Gastroesophageal sphincter (tissue), 4 donors: Measurements from ENCODE around the gene CBLN1. TPM values are rescaled to one million over a fixed set of nuclear protein-coding genes. Genes with fewer than 3 reads are reported as not detected.
"Not testable (repeated sequence)": the region's sequence is repeated elsewhere in the genome, so short reads cannot be mapped to it uniquely, and the experiment has no call there.

Experiments
- ATAC-seq: fragments of 150-250 bp; one replicate; pipeline ENCODE4 v1.9.1; 2016; ENCODE audit warnings: mild to moderate bottlenecking, moderate library complexity
- H3K27ac ChIP-seq, 4 donors: fragments of 200-600 bp; sonication (generic) in 3 of 4; 1 replicate in 3 of 4; 2 replicates in 1 of 4; pipeline ENCODE4 v1.5.1; 2016 to 2019
- H3K27me3 ChIP-seq: fragments of 200-600 bp; sonication (generic); one replicate; pipeline ENCODE4 v1.5.1; 2019
- H3K36me3 ChIP-seq, 2 donors: fragments of 200-600 bp; sonication (generic); one replicate each; pipeline ENCODE4 v1.5.1; 2019; ENCODE audit warnings: control low read depth in 1 of 2
- H3K4me1 ChIP-seq, 3 donors: fragments of 200-600 bp; sonication (generic); 1 replicate in 2 of 3; 2 replicates in 1 of 3; pipeline ENCODE4 v1.5.1; 2016 to 2019; ENCODE audit warnings: control low read depth in 2 of 3
- H3K4me3 ChIP-seq, 2 donors: fragments of 200-600 bp; sonication (generic); one replicate each; pipeline ENCODE4 v1.5.1; 2019; ENCODE audit warnings: mild to moderate bottlenecking in 1 of 2, moderate library complexity in 1 of 2
- H3K9me3 ChIP-seq, 3 donors: fragments of 200-600 bp; sonication (generic); one replicate each; pipeline ENCODE4 v1.5.1; 2017 to 2019; ENCODE audit warnings: control low read depth in 2 of 3
- CTCF ChIP-seq, 4 experiments: fragments of 200-600 bp in 2 of 4; fragments of 450-650 bp in 2 of 4; sonication (generic) in 1 of 4; IDR thresholded peaks; one replicate each; pipeline ENCODE4 v1.5.1; 2017 to 2019; ENCODE audit warnings: antibody characterized with exemption in 4 of 4, mild to moderate bottlenecking in 2 of 4, moderate library complexity in 2 of 4
- EP300 ChIP-seq: sonication (generic); formaldehyde crosslinking; IDR thresholded peaks from one replicate; pipeline ENCODE4 v1.6.1; 2017; ENCODE audit warnings: antibody characterized with exemption, mild to moderate bottlenecking
- POLR2A ChIP-seq, 2 donors: fragments of 450-650 bp; IDR thresholded peaks; one replicate each; pipeline ENCODE4 v1.6.1; 2017; ENCODE audit warnings: antibody characterized with exemption in 2 of 2, mild to moderate bottlenecking in 2 of 2, moderate library complexity in 1 of 2
- POLR2AphosphoS5 ChIP-seq: sonication (generic); formaldehyde crosslinking; IDR thresholded peaks from one replicate; pipeline ENCODE4 v1.6.1; 2017; ENCODE audit warnings: antibody characterized with exemption
- WGBS, 2 donors: methylation state at CpG; one replicate each; pipeline ENCODE4 v1.1.5; 2018; ENCODE audit warnings: low coverage in 1 of 2; 5-methylcytosine and 5-hydroxymethylcytosine counted together
- total RNA-seq, 4 donors: library from RNA; depleted of rRNA; stranded (reverse); fragments of >200 nt; gene quantifications; one replicate each; pipeline ENCODE4 v1.1.0, GENCODE V29; 2016

CBLN1 gene
- total RNA-seq, 4 donors from 2014 or later, result 0.45 to 1.3 TPM; not detected in 2

DNA sequence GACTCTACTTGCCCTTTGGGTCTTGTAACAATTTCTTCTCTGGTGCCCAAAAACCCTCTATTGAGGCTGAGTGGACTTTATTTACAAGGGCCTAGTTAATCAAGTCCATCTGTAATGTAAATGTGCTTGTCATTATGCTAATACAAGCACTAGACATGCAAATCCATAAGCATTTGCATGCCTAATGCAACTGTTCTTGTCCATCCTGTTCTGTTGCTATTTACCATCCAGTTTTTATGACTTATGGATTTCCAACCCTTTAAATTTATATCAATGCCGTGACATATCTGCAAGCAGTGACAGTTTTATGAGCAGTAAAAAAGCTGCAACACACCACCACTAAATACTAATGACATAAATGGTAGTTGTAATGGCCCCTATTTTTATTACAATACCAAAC lies 33.4 kb downstream of the CBLN1 start:
- Histone ChIP-seq H3K27ac (no peak overlapping the region), H3K4me3 (no peak overlapping the region), H3K4me1 (no peaks in the 10 kb centered on the region), H3K9me3 (no peaks in the 10 kb centered on the region), H3K27me3 (peaks cover 9% of the 10 kb centered on the region), H3K36me3 (no peaks in the 10 kb centered on the region)
- no peak for ATAC-seq
- WGBS, 2 donors, result 60 to 71% methylated on average over 1 of the region's 1 CpG
- TF ChIP-seq EP300 (no peak), CTCF (IDR thresholded peaks at IDR 0.05) (no peak), POLR2A (IDR thresholded peaks at IDR 0.05) (no peak), POLR2AphosphoS5 (no peak)

- Histone ChIP-seq H3K9me3 (peaks cover 0 to 6% (median 0%) of the 10 kb centered on the region in 3 donors), H3K4me3 (no peak overlapping the region), H3K27ac (no peak overlapping the region), H3K4me1 (no peaks in the 10 kb centered on the region), H3K36me3 (no peaks in the 10 kb centered on the region), H3K27me3 (no peaks in the 10 kb centered on the region)
- TF ChIP-seq POLR2AphosphoS5 (no peak), CTCF (IDR thresholded peaks at IDR 0.05) (no peak), POLR2A (IDR thresholded peaks at IDR 0.05) (no peak), EP300 (no peak)
- WGBS, 2 donors, result 44 to 92% methylated on average over 2 to 3 of the region's 4 CpGs
- no peak for ATAC-seq
Measured at GRCh38 chr16:49236216-49236615, 45.4 kb downstream of the CBLN1 start.

DNA sequence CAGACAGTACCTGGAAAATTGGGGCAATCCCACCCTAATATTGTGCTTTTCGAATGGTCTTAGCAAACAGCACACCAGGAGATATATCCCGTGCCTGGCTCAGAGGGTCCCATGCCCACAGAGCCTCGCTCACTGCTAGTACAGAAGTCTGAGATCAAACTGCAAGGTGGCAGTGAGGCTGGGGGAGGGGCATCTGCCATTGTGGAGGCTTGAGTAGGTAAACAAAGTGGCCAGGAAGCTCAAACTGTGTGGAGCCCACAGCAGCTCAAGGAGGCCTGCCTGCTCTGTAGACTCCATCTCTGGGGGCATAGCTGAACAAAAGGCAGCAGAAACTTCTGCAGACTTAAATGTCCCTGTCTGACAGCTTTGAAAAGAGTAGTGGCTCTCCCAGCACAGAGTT lies 53.3 kb downstream of the CBLN1 start:
- not testable (repeated sequence) for ATAC-seq, H3K27me3 ChIP-seq, H3K4me3 ChIP-seq, H3K36me3 ChIP-seq, H3K4me1 ChIP-seq, H3K27ac ChIP-seq, H3K9me3 ChIP-seq
- no CpG with 5 or more reads among the region's 3 CpGs for WGBS, 2 donors

Other genes with a start within 250 kb of the CBLN1 start
- gene C16orf78, start 92.0 kb upstream of the CBLN1 start, total RNA-seq, result not detected